Activated CD4-positive, CD25-positive, alpha-beta regulatory T cell treated with anti-CD3 and anti-CD28 coated beads, Interleukin-2, amount 50 U/mL, for 72 hours (primary cell): ENCODE data around the gene GNAI2.
"Not testable (repeated sequence)": the region's sequence is repeated elsewhere in the genome, so short reads cannot be mapped to it uniquely, and the experiment has no call there.

ENCODE experiments used
- DNase-seq: peaks from one replicate; pipeline ENCODE4 v3.0.0; 2021

GNAI2 gene

DNA sequence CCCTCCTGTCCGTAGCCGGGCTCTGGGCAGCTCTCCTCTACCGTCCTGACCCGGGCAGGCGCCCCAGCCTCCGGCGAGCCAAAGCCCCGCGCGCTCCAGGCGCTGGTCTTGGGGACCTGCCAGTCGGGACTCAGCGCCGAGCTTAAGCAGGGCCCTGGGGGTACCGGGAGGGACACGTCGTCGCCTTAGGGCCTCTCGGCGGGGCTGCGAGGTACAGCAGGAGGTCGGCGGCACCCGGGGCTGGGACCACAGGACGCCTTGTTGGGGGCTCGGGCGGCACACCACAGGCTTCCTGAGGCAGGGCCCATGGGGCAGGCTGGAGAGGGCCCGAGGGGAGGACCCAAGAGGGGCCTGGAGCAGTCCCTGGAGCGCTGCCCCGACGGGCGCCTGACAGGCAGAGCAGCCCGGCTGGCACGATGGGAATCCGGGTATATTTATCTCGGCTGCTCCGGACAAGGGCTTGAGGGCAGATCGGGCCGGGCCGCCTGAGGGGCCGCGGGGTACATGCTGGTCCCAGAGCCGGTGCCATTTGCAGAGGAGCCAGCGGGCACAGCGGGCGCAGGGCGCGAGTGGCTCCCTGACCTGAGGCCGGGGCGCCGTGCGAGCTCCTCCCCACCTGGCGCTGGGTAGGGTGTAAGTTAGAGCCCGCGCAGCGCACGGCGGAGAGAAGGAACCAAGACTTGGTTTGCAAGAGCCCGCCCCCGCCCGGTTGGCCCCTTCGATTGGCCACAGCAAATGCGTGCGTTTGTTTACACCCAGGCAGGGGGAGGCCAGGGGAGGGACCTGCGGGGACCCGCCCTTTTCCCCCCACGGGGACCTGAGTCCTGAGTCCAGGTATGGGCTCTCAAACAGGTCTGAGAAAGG is 30.4 kb upstream of the GNAI2 start:
- peak; percentile 36 for DNase-seq

GRCh38 chr3:50207359-50208042 is 28.5 kb upstream of the GNAI2 start:
- no peak for DNase-seq

DNA sequence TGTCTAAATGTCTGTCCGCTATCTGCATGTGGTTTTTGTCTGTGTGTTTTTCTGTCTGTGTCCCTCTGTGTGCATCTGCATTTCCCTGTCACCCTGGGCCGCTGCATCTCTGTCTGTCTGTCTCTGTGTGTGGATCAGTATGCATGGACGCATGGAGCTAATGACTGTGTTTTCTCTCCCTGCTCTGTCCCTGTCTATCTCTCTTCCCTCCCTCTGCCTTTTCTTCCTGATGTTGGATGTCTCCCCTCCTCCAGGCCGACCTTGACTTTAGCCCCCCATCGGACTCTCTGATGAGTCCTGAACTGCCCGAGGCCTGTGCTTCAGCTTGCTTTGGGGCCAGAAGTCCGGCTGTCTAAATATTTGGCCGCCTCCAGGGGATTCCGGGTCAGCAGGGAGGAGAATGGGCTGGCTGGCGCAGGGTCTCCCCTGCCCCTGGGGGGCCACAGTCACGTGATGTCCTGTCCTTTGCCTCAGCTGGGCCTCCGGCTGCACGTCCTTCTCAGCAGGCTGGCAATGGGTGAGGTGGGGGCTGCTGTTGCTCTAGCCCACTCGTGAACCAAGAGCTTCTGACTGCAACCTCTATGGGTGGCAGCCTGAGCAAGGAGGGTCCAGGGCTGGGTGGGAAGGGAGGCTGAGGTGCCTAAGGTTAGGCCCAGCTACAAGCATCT is 27.2 kb upstream of the GNAI2 start:
- no peak for DNase-seq

GRCh38 chr3:50210176-50210509 is 25.9 kb upstream of the GNAI2 start:
- no peak for DNase-seq

DNA sequence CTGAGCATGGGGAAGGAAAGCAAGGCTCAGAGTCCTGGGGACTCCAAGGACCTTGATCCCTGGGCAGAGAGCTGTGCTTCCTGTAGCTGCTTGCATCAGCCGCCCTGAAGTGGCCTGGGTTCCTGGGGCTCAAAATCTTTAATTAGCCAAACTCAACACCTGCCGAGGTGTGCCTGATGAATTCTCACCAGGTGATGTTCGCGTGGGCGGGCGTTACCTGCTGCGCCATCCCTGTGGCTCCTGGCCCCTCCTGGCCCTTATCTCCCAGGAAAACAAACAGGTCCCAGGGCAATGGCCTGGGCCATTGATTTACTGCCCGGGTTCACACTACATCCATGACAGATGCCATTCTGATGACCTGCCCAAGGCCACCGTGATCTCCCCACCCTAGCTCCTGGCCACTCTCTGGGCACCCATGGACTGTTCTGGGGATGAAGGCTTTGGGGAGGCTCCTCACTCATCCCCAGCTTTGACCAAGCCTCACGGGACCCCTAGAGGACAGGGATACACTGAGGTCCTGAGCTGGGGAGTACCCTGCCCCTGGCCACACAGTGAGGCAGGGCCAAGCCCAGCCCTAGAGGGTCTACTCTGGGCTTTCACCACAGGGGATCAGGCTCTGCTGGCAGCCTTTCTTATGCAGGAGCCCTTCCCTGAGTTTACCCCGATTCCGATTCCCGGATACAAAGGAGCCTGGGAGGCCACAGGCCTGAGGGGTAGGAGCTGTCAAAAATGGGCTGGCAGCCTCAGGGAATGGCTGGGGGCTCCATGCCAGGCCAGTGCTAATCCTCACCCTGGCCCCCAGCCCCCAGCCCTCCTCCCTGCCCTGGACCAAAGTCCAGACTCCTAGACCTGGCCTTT is 25.3 kb upstream of the GNAI2 start:
- DNase-seq: no peak

DNA sequence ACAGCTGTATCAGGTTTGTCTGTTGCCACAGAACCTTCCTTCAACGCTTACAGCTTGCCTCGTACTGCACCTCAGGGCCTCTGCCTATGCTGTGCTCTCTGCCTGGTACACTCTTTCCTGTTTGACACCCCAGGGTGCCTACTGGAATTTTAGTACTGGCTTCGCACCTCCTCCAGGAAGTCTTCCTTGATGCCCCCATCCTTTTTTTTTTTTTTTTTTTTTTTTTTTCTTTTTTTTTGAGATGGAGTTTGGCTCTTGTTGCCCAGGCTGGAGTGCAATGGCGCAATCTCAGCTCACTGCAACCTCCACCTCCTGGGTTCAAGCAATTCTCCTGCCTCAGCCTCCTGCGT is 24.7 kb upstream of the GNAI2 start:
- not testable (repeated sequence) for DNase-seq

GRCh38 chr3:50211930-50212329 is 24.1 kb upstream of the GNAI2 start:
- no peak for DNase-seq

- DNase-seq: no peak
Measured at GRCh38 chr3:50212502-50212901, 23.5 kb upstream of the GNAI2 start.

DNA sequence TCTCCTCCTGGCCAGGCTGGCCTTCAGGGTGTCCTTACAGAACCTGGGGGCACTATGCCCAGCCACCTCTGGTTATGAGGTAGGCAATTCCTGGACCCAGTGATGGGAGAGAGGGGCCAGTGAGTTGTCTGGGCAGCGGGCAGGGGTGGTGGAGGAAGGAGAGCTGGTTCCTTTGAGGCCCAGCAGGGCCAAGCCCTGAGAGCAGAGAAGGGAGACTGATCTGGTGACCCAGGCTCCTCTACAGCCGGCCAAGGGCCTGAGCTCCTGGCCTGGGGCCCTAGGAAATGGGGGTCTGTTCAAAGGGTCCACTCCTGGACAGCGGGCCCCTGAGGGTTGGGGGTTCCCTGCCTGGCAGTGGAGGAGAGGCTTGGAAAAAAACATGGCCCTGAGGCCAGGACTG is 23.0 kb upstream of the GNAI2 start:
- DNase-seq: no peak

DNA sequence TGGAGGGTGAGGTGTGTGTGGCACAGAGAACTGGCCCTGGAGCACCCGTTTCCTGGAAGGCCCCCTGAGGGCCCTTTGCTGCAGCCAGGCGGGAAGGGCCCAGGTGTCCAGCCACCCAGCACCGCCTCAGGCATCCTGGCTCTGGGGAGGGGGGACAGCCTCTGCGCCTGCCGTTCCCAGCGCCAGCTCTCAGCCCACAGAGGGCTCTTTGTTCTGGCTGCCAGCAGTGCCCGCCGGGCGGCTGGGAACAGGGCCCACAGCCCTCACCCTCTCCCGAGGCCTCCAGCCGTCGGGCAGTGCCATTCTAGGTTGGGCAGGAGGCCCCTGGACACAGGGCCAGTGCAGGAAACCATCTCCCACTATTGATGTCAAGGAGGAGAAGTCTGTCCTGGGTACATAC is 22.6 kb upstream of the GNAI2 start:
- no peak for DNase-seq

DNA sequence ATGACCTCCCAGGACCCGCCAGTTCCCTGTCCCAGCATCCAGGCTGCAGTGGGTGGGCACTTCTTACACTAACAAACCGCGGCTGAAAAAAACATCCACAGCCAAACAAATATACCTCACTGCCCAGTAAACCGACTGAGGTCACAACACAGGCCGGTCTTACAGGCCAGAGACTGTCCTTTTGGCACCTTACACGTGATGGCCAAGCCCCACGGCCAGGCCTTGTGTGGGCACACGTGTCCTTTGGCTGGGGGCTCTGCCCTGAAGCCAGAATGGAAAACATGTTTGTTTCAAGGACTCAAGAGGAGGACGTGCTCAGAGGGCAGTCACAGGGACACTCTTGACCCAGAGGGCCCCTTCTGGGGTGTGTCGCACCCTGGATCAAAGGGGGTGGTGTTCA is 21.2 kb upstream of the GNAI2 start:
- no peak for DNase-seq

DNA sequence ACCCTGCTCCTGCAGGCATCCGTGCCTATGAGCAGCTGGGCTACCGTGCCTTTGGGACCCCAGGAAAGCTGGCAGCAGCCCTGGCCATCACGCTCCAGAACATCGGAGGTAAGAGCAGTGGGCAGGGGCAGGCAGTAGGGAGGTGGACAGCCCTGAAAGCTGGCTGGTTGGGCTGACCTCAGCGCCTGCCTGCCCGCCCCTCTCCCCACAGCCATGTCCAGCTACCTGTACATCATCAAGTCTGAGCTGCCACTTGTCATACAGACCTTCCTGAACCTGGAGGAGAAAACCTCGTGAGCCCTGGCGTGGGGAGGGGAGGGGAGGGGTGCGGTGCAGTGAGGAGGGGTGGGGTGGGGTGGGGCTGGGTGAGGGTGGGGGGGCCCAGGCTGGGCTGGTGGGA is 20.5 kb upstream of the GNAI2 start:
- DNase-seq: no peak

DNA sequence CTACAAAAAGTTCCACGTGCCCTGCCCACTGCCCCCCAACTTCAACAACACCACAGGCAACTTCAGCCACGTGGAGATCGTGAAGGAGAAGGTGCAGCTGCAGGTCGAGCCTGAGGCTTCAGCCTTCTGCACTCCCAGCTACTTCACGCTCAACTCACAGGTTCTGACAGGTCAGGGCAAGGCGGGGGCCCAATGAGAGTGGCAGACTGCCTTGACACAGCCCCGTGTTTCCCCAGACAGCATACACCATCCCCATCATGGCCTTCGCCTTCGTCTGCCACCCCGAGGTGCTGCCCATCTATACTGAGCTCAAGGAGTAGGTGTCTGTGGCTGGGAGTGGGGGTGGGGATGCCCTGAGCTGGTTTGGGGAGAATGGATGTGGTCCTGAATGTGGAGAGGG is 18.3 kb upstream of the GNAI2 start:
- no peak for DNase-seq

DNA sequence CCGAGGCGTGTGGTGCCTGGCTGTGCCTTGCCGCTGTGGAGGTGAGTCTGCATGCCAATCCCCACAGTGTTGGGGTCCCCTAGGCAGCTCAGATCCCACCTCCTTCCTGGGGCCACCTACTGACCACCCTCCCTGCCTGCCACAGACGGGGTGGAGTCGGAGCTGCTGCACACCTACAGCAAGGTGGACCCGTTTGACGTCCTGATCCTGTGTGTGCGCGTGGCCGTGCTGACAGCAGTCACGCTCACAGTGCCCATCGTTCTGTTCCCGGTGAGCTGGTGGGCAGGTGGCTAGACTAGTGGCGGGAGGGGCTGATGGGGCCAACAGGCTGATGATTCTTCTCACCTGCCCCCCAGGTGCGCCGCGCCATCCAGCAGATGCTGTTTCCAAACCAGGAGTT is 17.6 kb upstream of the GNAI2 start:
- no peak for DNase-seq

DNA sequence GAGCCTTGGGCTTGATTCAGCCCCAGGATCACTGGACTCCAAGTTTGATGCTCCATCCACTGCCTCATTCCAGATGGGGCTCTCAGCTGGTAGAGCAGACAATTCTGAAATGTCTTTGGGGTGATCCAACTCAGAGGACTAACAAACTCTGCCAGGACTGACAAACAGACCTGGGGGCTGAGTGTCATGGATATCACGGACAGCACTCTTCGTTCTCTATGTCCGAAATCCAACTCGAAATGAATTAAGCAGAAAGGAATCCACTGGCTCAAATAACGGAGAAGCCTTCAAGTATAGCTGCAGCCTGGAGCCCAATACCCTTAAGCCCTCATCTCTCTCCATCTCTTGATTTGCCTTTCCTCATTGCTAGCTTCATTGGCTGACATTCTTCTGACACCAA is 16.7 kb upstream of the GNAI2 start:
- DNase-seq: no peak

DNA sequence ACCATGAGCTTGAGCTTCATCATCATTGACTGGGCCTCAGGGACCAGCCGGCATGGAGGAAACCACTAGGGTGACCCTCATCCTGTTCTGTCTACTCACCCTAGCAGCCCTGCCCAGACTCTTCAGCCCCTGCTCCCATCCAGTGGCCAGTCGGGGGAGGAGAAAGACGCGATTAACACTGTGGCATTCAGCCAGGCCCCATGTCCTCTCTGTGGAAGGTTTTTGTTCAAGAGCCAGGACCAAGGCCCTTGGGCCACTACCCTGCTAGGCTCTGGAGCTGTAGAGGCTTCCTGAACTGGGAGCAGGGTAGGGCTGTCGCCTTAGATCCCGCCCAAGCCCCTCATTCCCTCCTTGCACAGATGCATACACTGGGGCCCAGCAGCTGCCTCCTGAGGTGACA is 15.9 kb upstream of the GNAI2 start:
- DNase-seq: no peak

DNA sequence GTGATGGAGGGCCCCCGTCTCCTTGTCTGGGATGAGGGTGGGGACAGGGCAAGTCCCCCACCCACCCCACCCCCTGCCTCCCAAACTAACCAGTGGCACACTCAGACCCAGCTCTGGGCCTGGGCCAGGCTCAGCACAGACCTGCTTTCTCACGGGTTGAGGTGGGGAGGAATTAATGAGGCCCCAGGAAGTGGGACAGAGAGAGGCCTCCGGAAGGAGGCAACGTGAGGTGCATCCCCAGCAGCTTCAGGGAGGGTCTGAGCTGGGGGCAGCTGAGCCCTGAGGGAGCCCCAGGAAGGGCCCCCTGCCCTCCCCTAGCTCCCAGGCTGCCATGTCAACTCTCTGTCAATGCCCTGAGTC is 15.0 kb upstream of the GNAI2 start:
- no peak for DNase-seq

- no peak for DNase-seq
Measured at GRCh38 chr3:50221411-50222168, 14.4 kb upstream of the GNAI2 start.

DNA sequence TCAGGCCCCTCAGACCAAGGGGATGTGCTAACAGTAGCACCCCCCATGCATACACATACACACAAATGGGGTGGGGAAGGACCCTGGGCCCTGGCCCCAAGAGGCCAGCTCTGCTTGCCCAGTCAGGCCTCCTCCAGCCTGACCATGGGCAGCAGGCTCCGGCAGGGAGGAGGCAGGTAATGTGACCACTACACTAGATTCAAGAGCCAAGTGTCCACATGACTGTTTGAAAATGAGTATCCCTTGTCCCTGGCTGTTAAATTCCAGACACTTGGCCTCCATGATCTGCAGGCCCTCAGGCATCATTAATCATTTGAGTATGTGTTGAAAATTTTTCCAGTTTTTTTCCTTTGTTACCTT is 13.9 kb upstream of the GNAI2 start:
- no peak for DNase-seq

GRCh38 chr3:50224639-50225038 is 11.4 kb upstream of the GNAI2 start:
- no peak for DNase-seq

DNA sequence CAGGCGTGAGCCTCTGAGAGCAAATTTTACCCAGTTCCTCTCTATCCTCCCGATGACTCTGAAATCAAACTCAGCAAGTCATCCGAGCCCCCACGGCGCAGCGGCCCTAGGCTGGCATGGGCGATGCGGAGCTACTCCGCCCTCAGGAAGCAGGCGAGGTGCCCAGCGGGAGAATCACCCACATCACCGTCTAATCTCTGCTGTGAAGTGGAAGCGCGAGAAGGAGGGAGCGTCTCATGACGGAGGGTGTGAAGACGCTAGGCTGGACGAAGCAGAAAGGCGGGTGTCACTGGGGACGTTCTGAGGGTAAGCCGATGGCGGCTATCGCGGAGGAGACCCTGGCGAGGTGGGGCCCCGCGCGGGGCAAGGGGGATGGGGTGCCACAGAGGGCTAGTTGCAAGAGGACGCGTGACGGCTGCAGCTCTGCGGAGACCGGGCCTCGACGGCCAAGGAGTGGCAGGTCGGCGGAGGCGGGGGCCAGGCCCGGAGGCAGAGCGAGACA is 9.1 kb upstream of the GNAI2 start:
- DNase-seq: peak; percentile 52

DNA sequence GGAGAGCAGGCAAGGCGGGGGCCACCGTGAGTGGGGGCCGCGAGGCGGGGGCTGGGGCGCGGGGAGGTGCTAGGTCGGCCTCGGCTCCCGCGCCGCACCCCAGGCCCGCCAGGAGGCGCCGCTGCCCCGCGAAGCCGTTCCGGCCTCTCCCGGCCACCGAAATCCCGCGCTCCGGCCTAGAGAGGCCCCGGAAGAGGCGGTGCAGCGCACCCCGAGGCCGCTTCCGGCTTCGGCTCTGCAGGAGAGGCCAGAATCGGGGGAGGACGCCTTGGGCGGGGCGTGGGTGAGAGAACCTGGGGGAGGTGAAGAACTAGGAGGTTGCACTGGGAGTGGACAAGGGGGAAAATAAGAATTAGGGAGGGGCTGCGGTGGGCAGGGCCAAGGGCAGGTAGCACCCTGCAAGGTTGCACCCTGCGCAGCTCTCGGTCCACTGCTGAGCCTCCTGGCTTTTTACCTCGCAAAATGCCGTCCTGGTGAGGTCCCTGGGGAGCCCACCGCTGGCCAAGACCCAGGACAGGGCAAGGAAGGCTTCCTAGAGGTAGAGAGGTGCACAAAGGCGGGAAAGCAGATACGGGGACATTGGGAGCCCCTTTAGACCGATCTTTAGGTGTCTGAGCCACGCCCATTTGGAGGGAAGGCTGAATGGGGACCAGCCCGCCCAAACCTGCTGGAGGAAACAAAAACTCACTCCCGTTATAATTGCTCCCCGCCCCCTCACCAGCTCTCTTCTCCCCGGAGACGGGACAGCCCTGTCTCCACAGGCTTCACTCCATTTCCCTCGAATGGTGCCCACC is 8.4 kb upstream of the GNAI2 start:
- peak; percentile 91 for DNase-seq
